Stomach smooth muscle (tissue), 2 donors: ENCODE results near the gene ARHGAP32.

Experiments
- H3K27ac ChIP-seq: one replicate; pipeline ENCODE4 v1.7.0; 2013; ENCODE audit warnings: mild to moderate bottlenecking, low read length, inconsistent platforms
- H3K27me3 ChIP-seq, 2 donors: one replicate each; pipeline ENCODE4 v1.7.0; 2013; ENCODE audit warnings: low read length in 2 of 2; ENCODE audit not compliant: insufficient read depth in 2 of 2, control insufficient read depth in 1 of 2
- H3K36me3 ChIP-seq, 2 donors: one replicate each; pipeline ENCODE4 v1.7.0; 2013; ENCODE audit warnings: low read length in 2 of 2; ENCODE audit not compliant: control insufficient read depth in 2 of 2, insufficient read depth in 2 of 2
- H3K4me1 ChIP-seq: one replicate; pipeline ENCODE4 v1.7.0; 2013; ENCODE audit warnings: low read length; ENCODE audit not compliant: control insufficient read depth, insufficient read depth
- H3K4me3 ChIP-seq, 2 donors: one replicate each; pipeline ENCODE4 v1.7.0; 2013; ENCODE audit warnings: low read length in 2 of 2
- H3K9ac ChIP-seq, 2 donors: one replicate each; pipeline ENCODE4 v1.7.0; 2013; ENCODE audit warnings: low read length in 2 of 2, mild to moderate bottlenecking in 1 of 2
- H3K9me3 ChIP-seq, 2 donors: one replicate each; pipeline ENCODE4 v1.7.0; 2013; ENCODE audit warnings: low read length in 2 of 2; ENCODE audit not compliant: control insufficient read depth in 2 of 2
- donor health status: healthy.
- donor health status: Pancreatic carcinoma.

The ARHGAP32 gene

GRCh38 chr11:128961645-128962044 lies 230.5 kb downstream of the ARHGAP32 start:
- no peaks in the 10 kb centered on the region for H3K9me3 ChIP-seq
- H3K4me1 ChIP-seq, result no peaks in the 10 kb centered on the region
- H3K9ac ChIP-seq, result no peak overlapping the region
- H3K27ac ChIP-seq, result no peak overlapping the region
- H3K4me3 ChIP-seq, result no peak overlapping the region
- H3K27me3 ChIP-seq, result peaks cover 2% of the 10 kb centered on the region in 2 donors
- H3K36me3 ChIP-seq, result peaks cover 0 to 2% of the 10 kb centered on the region in 2 donors

DNA sequence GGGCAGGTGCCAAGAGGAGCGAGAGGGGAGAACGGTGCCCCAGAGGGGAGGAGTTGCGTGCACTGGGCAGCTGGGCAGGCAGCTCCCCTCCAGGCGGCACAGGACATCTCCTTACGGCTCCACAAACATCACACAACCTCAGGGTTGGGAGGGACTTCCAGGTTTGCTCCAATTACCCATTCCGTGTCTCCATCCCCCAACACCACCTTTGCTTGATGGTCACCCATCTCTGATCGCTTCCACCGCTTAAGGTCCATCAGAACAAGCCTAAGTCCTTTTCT lies 235.0 kb downstream of the ARHGAP32 start:
- Histone ChIP-seq H3K4me3 (no peak overlapping the region), H3K27me3 (peaks cover 2 to 6% of the 10 kb centered on the region in 2 donors), H3K36me3 (no peaks in the 10 kb centered on the region), H3K27ac (no peak overlapping the region), H3K4me1 (no peaks in the 10 kb centered on the region), H3K9ac (no peak overlapping the region), H3K9me3 (no peaks in the 10 kb centered on the region)

DNA sequence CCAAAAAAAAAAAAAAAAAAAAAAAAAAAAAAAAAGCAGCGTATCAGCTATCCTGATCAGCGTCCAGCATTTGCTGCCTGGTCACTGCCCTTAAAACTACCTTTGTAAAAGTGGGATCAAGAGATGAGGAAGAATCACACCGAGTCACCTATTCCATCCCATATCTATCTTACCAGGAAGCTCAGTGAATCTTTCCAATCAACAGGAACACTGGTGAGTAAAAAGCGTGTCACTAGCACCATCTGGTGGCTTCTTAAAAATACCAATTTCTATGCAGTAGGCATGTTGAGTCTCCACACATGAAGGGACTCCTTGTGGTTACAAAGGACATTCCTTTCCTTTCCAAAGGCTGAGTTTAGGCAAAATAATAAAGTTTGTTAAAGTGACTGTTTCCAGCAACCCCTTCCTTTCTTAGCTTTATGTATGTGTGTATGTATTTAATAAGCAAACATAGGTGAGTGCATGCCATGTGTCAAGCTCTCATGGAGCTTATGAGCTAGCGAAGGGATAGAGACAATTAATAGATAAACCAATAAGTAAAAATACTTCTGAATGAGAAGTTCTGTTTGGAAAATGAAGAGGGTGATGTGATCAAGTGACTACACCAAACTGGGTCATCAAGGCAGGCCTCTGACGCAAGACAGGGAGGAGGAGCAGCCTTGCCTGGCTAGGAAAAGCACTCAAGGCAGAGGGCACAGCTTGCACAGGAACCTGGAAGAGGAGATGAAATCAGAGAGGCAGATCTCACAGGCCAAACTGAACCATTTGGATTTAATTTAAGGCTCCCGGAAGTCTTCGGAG lies 235.5 kb downstream of the ARHGAP32 start:
- H3K27ac ChIP-seq, result no peak overlapping the region
- no peaks in the 10 kb centered on the region for H3K36me3 ChIP-seq
- no peaks in the 10 kb centered on the region for H3K4me1 ChIP-seq
- H3K9me3 ChIP-seq, result no peaks in the 10 kb centered on the region
- no peak overlapping the region for H3K4me3 ChIP-seq
- H3K9ac ChIP-seq, result no peak overlapping the region
- peaks cover 2 to 6% of the 10 kb centered on the region in 2 donors for H3K27me3 ChIP-seq

GRCh38 chr11:128955636-128956035 lies 236.5 kb downstream of the ARHGAP32 start:
- no peaks in the 10 kb centered on the region for H3K4me1 ChIP-seq
- no peaks in the 10 kb centered on the region for H3K9me3 ChIP-seq
- no peaks in the 10 kb centered on the region for H3K36me3 ChIP-seq
- no peak overlapping the region for H3K9ac ChIP-seq
- H3K27me3 ChIP-seq, result peaks cover 2 to 6% of the 10 kb centered on the region in 2 donors
- no peak overlapping the region for H3K4me3 ChIP-seq
- H3K27ac ChIP-seq, result no peak overlapping the region

- Histone ChIP-seq H3K27ac (no peak overlapping the region), H3K9me3 (no peaks in the 10 kb centered on the region), H3K4me3 (no peak overlapping the region), H3K9ac (no peak overlapping the region), H3K4me1 (no peaks in the 10 kb centered on the region), H3K36me3 (no peaks in the 10 kb centered on the region), H3K27me3 (peaks cover 2 to 6% of the 10 kb centered on the region in 2 donors)
Measured at GRCh38 chr11:128953151-128953550, 239.0 kb downstream of the ARHGAP32 start.

DNA sequence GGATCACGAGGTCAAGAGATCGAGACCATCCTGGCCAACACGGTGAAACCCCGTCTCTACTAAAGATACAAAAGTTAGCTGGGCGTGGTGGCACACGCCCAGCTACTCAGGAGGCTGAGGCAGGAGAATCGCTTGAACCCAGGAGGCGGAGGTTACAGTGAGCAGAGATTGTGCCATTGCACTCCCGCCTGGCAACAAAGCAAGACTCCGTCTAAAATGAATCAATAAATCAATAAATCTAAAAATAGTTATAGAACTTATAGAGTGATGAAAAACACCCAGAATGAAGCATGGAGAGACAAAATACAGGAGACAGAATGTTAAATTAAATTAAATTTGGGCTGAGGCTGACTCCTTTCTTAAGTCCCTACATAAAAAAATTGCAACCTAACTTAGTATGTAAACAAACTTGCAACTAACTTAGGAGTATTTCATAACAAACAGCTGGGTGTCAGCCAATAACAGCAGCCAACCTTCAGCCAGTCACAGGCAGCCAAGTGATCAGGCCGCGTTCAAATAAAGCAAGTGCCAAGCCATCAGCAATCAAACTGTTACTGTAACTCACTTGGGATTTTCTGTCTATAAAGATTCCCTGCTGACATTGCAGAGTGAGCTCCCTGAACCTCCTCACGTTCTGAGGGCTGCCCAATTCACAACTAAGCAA lies 242.2 kb downstream of the ARHGAP32 start:
- Histone ChIP-seq H3K9me3 (no peaks in the 10 kb centered on the region), H3K36me3 (no peaks in the 10 kb centered on the region), H3K4me1 (no peaks in the 10 kb centered on the region), H3K27me3 (peaks cover 0 to 6% of the 10 kb centered on the region in 2 donors), H3K27ac (no peak overlapping the region), H3K4me3 (no peak overlapping the region), H3K9ac (no peak overlapping the region)

DNA sequence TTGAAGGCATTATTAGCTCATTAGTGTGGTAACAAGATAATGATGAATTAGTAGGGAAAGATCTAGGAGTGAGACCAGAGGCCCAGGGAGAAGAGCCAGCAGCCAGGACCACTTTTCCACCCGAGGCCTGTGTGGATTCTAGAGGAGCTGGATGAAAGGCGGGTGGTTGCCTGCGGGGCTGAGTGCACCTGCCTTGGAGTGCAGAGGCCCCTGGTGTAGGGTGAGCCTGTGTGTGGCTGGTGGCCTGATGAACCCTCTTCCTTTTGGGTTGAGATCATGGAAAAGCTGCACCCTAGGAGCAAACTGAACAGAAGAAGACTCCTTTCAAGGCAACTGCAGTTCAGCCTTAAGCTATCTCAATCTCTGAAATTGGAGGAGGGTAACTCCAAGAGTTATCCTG lies 243.5 kb downstream of the ARHGAP32 start:
- Histone ChIP-seq H3K27ac (no peak overlapping the region), H3K9me3 (no peaks in the 10 kb centered on the region), H3K27me3 (peaks cover 0 to 6% of the 10 kb centered on the region in 2 donors), H3K36me3 (no peaks in the 10 kb centered on the region), H3K4me1 (no peaks in the 10 kb centered on the region), H3K9ac (no peak overlapping the region), H3K4me3 (no peak overlapping the region)

- Histone ChIP-seq H3K9ac (no peak overlapping the region), H3K4me1 (no peaks in the 10 kb centered on the region), H3K36me3 (no peaks in the 10 kb centered on the region), H3K9me3 (no peaks in the 10 kb centered on the region), H3K27ac (no peak overlapping the region), H3K27me3 (peaks cover 0 to 4% of the 10 kb centered on the region in 2 donors), H3K4me3 (no peak overlapping the region)
Measured at GRCh38 chr11:128947773-128948172, 244.4 kb downstream of the ARHGAP32 start.

DNA sequence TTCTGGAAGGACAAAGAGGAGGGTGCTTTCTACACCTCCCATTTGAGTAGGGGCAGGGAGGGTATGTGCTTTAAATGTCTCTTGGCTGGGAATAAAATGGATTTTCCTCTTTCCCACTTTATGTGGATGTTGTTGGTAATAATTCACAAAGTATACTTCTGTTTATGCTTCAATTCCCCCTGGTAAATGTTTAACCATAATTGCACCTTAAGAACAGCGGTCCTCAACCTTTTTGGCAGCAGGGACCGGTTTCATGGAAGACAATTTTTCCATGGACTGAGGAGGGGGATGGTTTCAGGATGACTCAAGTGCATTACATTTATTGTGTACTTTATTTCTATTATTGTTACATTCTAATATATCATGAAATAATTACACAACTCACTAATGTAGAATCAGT lies 245.5 kb downstream of the ARHGAP32 start:
- H3K9me3 ChIP-seq, result no peaks in the 10 kb centered on the region
- no peak overlapping the region for H3K4me3 ChIP-seq
- no peak overlapping the region for H3K9ac ChIP-seq
- no peaks in the 10 kb centered on the region for H3K36me3 ChIP-seq
- no peaks in the 10 kb centered on the region for H3K4me1 ChIP-seq
- peaks cover 0 to 2% of the 10 kb centered on the region in 2 donors for H3K27me3 ChIP-seq
- H3K27ac ChIP-seq, result no peak overlapping the region

- H3K27me3 ChIP-seq, result peaks cover 5% of the 10 kb centered on the region in 2 donors
- no peaks in the 10 kb centered on the region for H3K9me3 ChIP-seq
- H3K9ac ChIP-seq, result no peak overlapping the region
- no peaks in the 10 kb centered on the region for H3K4me1 ChIP-seq
- no peak overlapping the region for H3K4me3 ChIP-seq
- H3K27ac ChIP-seq, result no peak overlapping the region
- H3K36me3 ChIP-seq, result no peaks in the 10 kb centered on the region
Measured at GRCh38 chr11:128943428-128943976, 248.6 kb downstream of the ARHGAP32 start.
